GM12875 (cell line): ENCODE data around the gene PHEX.
"Not testable (repeated sequence)": the region's sequence is repeated elsewhere in the genome, so short reads cannot be mapped to it uniquely, and the experiment has no call there.

Experiments used
- H3K4me3 ChIP-seq: one replicate; pipeline ENCODE4 v1.5.1; 2011; ENCODE audit warnings: low read depth, low read length, control low read depth
- TF ChIP-seq, protein P1 (sequence below): IDR thresholded peaks from 2 replicates; pipeline ENCODE4 v1.5.1; 2011; ENCODE audit warnings: low read depth, mild to moderate bottlenecking, control low read depth, inconsistent platforms, low read length, moderate library complexity, borderline replicate concordance; ENCODE audit not compliant: insufficient read depth

The PHEX gene

DNA sequence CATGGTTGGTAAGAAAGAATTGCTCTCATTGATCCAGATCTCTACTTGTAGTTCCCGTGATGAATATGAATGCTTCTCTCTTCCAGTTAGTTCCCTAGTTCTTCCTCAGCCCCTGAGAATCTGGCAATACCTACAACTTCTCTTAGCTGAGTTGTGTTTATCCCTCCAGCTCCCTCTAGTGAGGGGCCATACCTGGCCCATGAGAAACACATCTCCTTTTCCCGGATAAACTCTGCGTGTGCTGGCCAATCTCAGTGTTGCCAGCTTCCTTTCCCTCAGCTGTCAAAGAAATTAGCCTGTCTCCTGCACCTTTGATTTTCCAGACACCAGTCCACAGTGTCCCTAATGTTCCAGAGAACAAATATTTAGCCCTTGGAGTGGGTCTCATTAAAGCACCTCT lies 246.2 kb downstream of the PHEX start:
- TF ChIP-seq, protein P1, sequence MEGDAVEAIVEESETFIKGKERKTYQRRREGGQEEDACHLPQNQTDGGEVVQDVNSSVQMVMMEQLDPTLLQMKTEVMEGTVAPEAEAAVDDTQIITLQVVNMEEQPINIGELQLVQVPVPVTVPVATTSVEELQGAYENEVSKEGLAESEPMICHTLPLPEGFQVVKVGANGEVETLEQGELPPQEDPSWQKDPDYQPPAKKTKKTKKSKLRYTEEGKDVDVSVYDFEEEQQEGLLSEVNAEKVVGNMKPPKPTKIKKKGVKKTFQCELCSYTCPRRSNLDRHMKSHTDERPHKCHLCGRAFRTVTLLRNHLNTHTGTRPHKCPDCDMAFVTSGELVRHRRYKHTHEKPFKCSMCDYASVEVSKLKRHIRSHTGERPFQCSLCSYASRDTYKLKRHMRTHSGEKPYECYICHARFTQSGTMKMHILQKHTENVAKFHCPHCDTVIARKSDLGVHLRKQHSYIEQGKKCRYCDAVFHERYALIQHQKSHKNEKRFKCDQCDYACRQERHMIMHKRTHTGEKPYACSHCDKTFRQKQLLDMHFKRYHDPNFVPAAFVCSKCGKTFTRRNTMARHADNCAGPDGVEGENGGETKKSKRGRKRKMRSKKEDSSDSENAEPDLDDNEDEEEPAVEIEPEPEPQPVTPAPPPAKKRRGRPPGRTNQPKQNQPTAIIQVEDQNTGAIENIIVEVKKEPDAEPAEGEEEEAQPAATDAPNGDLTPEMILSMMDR, result no peak
- no peak overlapping the region for H3K4me3 ChIP-seq

DNA sequence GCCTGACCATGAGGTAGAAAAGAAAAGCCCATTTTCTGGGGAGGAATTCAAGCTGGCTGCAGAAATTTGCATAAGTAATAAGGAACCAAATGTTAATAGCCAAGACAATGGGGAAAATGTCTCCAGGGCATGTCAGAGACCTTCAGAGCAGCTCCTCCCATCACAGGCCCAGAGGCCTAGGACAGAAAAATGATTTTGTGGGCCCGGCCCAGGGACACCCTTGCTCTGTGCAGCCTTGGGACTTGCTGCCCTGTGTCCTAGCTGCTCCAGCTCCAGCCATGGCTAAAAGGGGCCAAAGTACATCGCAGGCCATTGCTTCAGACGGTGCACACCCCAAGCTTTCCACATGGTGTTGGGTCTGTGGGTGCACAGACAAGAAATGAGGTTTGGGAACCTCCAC lies 257.1 kb downstream of the PHEX start:
- not testable (repeated sequence) for H3K4me3 ChIP-seq

DNA sequence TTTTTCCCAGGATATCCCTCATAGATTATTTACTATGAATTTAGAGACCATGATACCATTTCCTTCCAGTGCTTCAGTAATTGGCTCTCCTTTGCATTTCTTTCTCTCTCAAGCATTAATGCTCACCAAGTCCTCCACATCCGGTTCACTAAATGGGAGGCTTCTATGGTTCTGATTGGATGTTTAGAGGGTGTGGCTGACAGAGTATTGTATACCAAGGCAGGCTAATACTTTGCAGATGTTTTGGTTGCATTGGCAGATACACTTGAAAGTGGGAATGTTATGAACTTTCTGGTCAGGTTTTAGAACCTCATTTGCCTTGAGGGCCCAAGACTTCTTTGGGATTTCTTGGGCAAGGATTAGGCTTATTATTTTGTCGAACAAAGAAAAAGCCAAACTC lies 264.7 kb downstream of the PHEX start:
- TF ChIP-seq, protein P1, result no peak
- H3K4me3 ChIP-seq, result no peak overlapping the region

DNA sequence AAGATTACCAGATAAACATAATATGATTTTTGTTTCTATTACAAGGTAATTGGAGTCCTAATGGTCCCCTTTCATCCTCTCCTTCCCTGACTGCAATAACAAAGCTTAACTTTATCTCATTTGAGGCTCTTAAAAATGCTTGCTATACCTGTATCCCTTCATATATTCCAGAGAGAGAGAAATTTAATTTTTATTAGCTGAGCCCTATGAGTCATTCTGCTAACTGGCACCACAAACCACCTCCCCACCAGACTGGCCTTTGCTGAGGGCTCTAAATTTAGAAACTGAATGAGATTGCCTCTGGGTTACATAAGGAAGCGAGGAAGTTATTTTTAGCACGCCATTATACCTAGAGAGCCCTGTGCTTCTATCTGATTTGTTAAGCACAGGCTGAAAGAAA lies 268.0 kb downstream of the PHEX start:
- H3K4me3 ChIP-seq, result no peak overlapping the region
- TF ChIP-seq, protein P1, result no peak
